Psoas muscle (tissue), 8 donors: ENCODE data around the gene PSKH1. TPM values are rescaled to one million over a fixed set of nuclear protein-coding genes. Genes with fewer than 3 reads are reported as not detected.

ENCODE experiments used
- ATAC-seq, 4 donors: fragments of 200-7000 bp; cut with Tn5 transposase; one replicate each; pipeline ENCODE4 v1.9.1; 2020; ENCODE audit warnings: moderate library complexity in 3 of 4, mild to moderate bottlenecking in 2 of 4
- DNase-seq, 2 donors: peaks; one replicate each; pipeline ENCODE4 v3.0.0-alpha.2; 2020
- H3K27ac ChIP-seq: fragments of 200-600 bp; one replicate; pipeline ENCODE4 v1.8.0; 2022
- H3K27me3 ChIP-seq, 3 donors: fragments of 200-600 bp in 1 of 3; one replicate each; pipeline versions ENCODE4 v1.6.1 to v1.8.0; 2013 to 2022; ENCODE audit warnings: low read length in 2 of 3, mild to moderate bottlenecking in 2 of 3, moderate library complexity in 1 of 3; ENCODE audit not compliant: insufficient read depth in 3 of 3
- H3K36me3 ChIP-seq, 2 donors: fragments of 200-600 bp in 1 of 2; one replicate each; pipeline versions ENCODE4 v1.6.1 to v1.8.0; 2013 to 2022; ENCODE audit warnings: low read depth in 1 of 2, mild to moderate bottlenecking in 1 of 2, moderate library complexity in 1 of 2; ENCODE audit not compliant: insufficient read depth in 1 of 2
- H3K4me1 ChIP-seq: fragments of 200-600 bp; one replicate; pipeline ENCODE4 v1.8.0; 2022
- H3K4me3 ChIP-seq: fragments of 200-600 bp; one replicate; pipeline ENCODE4 v1.8.0; 2022; ENCODE audit warnings: mild to moderate bottlenecking
- H3K9me3 ChIP-seq: fragments of 200-600 bp; one replicate; pipeline ENCODE4 v1.8.0; 2022
- CTCF ChIP-seq: fragments of 200-600 bp; IDR thresholded peaks from one replicate; pipeline ENCODE4 v1.8.0; 2022; ENCODE audit warnings: antibody characterized with exemption
- WGBS, 3 donors: extraction: QIAGEN DNeasy Blood & Tissue Kit; methylation state at CpG; one replicate each; pipeline versions ENCODE4 v1.1.6 to v1.1.7; 2013; 5-methylcytosine and 5-hydroxymethylcytosine counted together
- intact Hi-C, 2 donors: fragments of 100-400 bp; cut with DNase I; formaldehyde crosslinking; loops; one replicate each; pipeline versions ENCODE4 v1.11.0 to v1.14.2; 2022
- polyA plus RNA-seq, 3 donors: library from polyadenylated mRNA; stranded (reverse); fragments of 200-250 nt; gene quantifications; one replicate each; pipeline ENCODE4 v1.2.3, GENCODE V29; 2013
- total RNA-seq, 4 donors: library from RNA; stranded (reverse); fragmentation: NEBNext Ultra II Directional in 2 of 4; extraction: Animal tissue kit (Norgen Biotek cat#: 25700) in 2 of 4; gene quantifications; one replicate each; pipeline versions ENCODE4 v1.2.1 to v1.2.4, GENCODE V29; 2021 to 2023
- donor health status: healthy with polysubstance abuse.
- donor health status: DM: no; HTN: no; CAD: no; lungs with moderate emphysema.
- donor health status: Bipolar disorder and iron deficiency.
- donor health status: healthy.
- donor health status: DM: yes; HTN: yes; CAD: no.
- donor health status: DM: no; HTN: no; CAD: no.
- donor health status: DM: no; HTN: no; CAD: no.
- donor health status: DM: yes; HTN: yes; CAD: no.

Gene PSKH1
- total and polyA plus RNA-seq, 7 donors: 9.6 to 18.8 (median 15.6) TPM

GRCh38 chr16:67902831-67903230 lies 9.8 kb downstream of the PSKH1 start:
- intact Hi-C loops: no loop called here
- peaks cover 0 to 8% of the 10 kb centered on the region in 2 donors for H3K36me3 ChIP-seq
- H3K9me3 ChIP-seq: no peaks in the 10 kb centered on the region
- 64 to 79% (median 76%) methylated on average over 4 of the region's 4 CpGs for WGBS, 3 donors
- ATAC-seq (no peak), DNase-seq (no peak)
- no peak for TF ChIP-seq CTCF
- no peak overlapping the region for H3K4me3 ChIP-seq
- peak overlapping the region; percentile 18 for H3K27ac ChIP-seq
- peaks cover 22% of the 10 kb centered on the region for H3K4me1 ChIP-seq
- H3K27me3 ChIP-seq: no peaks in the 10 kb centered on the region

GRCh38 chr16:67907397-67908180 lies 14.5 kb downstream of the PSKH1 start:
- peaks cover 0 to 41% of the 10 kb centered on the region in 2 donors for H3K36me3 ChIP-seq
- H3K27me3 ChIP-seq: no peaks in the 10 kb centered on the region
- TF ChIP-seq CTCF: no peak
- no peak for DNase-seq
- H3K4me1 ChIP-seq: peaks cover 5% of the 10 kb centered on the region
- WGBS, 3 donors: 63 to 79% (median 66%) methylated on average over 11 of the region's 11 CpGs
- peak overlapping the region; percentile 30 for H3K27ac ChIP-seq
- H3K4me3 ChIP-seq: no peak overlapping the region
- intact Hi-C loops: no loop called here
- no peaks in the 10 kb centered on the region for H3K9me3 ChIP-seq
- peak in 3 of 4 donors; percentile 40 to 79 (median 74) for ATAC-seq

GRCh38 chr16:67909056-67909742 lies 16.1 kb downstream of the PSKH1 start:
- 89 to 94% (median 90%) methylated on average over 36 of the region's 36 CpGs for WGBS, 3 donors
- Histone ChIP-seq H3K36me3 (peaks cover 0 to 33% of the 10 kb centered on the region in 2 donors), H3K4me1 (peaks cover 5% of the 10 kb centered on the region), H3K9me3 (no peaks in the 10 kb centered on the region), H3K27ac (no peak overlapping the region), H3K4me3 (no peak overlapping the region), H3K27me3 (no peaks in the 10 kb centered on the region)
- no peak for TF ChIP-seq CTCF
- intact Hi-C loops: no loop called here
- DNase-seq (no peak), ATAC-seq (no peak)

GRCh38 chr16:67910158-67910557 lies 17.1 kb downstream of the PSKH1 start:
- WGBS, 3 donors: 41 to 46% (median 46%) methylated on average over 2 of the region's 2 CpGs
- no peak for DNase-seq
- Histone ChIP-seq H3K4me1 (peaks cover 12% of the 10 kb centered on the region), H3K36me3 (peaks cover 0 to 33% of the 10 kb centered on the region in 2 donors), H3K4me3 (no peak overlapping the region), H3K27ac (no peak overlapping the region), H3K9me3 (no peaks in the 10 kb centered on the region), H3K27me3 (no peaks in the 10 kb centered on the region)
- no peak for TF ChIP-seq CTCF
- intact Hi-C loops: no loop called here
- peak in 3 of 4 donors; percentile 47 to 55 (median 48) for ATAC-seq
